Activated T-cell treated with anti-CD3 and anti-CD28 coated beads, Interleukin-2, amount 50 U/mL, for 72 hours (primary cell): ENCODE data around the gene MYO16. TPM values are rescaled to one million over a fixed set of nuclear protein-coding genes. Genes with fewer than 3 reads are reported as not detected.
A peak's percentile ranks its signal among the peaks of the same experiment; 100 is the strongest.
"Not testable (repeated sequence)": the region's sequence is repeated elsewhere in the genome, so short reads cannot be mapped to it uniquely, and the experiment has no call there.

ENCODE experiments used
- ATAC-seq, 2 donors: fragments of 150-1000 bp; cut with Tn5 transposase; replicated peaks in 1 of 2; 2 replicates each; pipeline ENCODE4 v1.10.0; 2021; ENCODE audit warnings: moderate library complexity in 2 of 2, mild to moderate bottlenecking in 1 of 2
- DNase-seq, 2 donors: peaks; one replicate each; pipeline ENCODE4 v3.0.0; 2021 to 2022; ENCODE audit warnings: mixed read lengths in 1 of 2
- H3K27ac Mint-ChIP-seq: one replicate; pipeline ENCODE4 v1.8.0; 2022; ENCODE audit warnings: mild to moderate bottlenecking, moderate library complexity, mixed read lengths
- H3K27me3 Mint-ChIP-seq: one replicate; pipeline ENCODE4 v1.8.0; 2022; ENCODE audit warnings: low read depth, mixed read lengths
- H3K36me3 Mint-ChIP-seq, 2 donors: one replicate each; pipeline ENCODE4 v1.8.0; 2022; ENCODE audit warnings: mixed read lengths in 2 of 2, mild to moderate bottlenecking in 1 of 2; ENCODE audit not compliant: insufficient read depth in 2 of 2
- H3K4me1 Mint-ChIP-seq: one replicate; pipeline ENCODE4 v1.8.0; 2022; ENCODE audit warnings: low read depth, mixed read lengths
- H3K4me3 Mint-ChIP-seq, 2 donors: one replicate each; pipeline ENCODE4 v1.8.0; 2022; ENCODE audit warnings: mild to moderate bottlenecking in 2 of 2, mixed read lengths in 2 of 2, moderate library complexity in 2 of 2
- H3K9me3 Mint-ChIP-seq, 2 donors: one replicate each; pipeline ENCODE4 v1.8.0; 2022; ENCODE audit warnings: mixed read lengths in 2 of 2
- total RNA-seq, 2 donors: library from RNA; stranded (reverse); gene quantifications; one replicate each; pipeline ENCODE4 v1.2.3, GENCODE V29; 2022

Gene MYO16
- total RNA-seq, 2 donors from 2014 or later = not detected

- no peak overlapping the region for H3K4me3 Mint-ChIP-seq
- no peak for ATAC-seq
- no peaks in the 10 kb centered on the region for H3K4me1 Mint-ChIP-seq
- H3K36me3 Mint-ChIP-seq = no peaks in the 10 kb centered on the region
- H3K27me3 Mint-ChIP-seq = peaks cover 5% of the 10 kb centered on the region
- peaks cover 0 to 5% of the 10 kb centered on the region in 2 donors for H3K9me3 Mint-ChIP-seq
- no peak overlapping the region for H3K27ac Mint-ChIP-seq
- DNase-seq = no peak
These were observed 574.8 kb downstream of the MYO16 start for GRCh38 chr13:109204252-109204651.

GRCh38 chr13:109204657-109205056 is 575.2 kb downstream of the MYO16 start:
- DNase-seq = no peak
- no peak for ATAC-seq
- peaks cover 5% of the 10 kb centered on the region for H3K27me3 Mint-ChIP-seq
- H3K27ac Mint-ChIP-seq = no peak overlapping the region
- no peaks in the 10 kb centered on the region for H3K36me3 Mint-ChIP-seq
- H3K9me3 Mint-ChIP-seq = peaks cover 0 to 5% of the 10 kb centered on the region in 2 donors
- H3K4me3 Mint-ChIP-seq = no peak overlapping the region
- no peaks in the 10 kb centered on the region for H3K4me1 Mint-ChIP-seq

GRCh38 chr13:109205315-109205714 is 575.9 kb downstream of the MYO16 start:
- Mint-ChIP-seq H3K4me1 (no peaks in the 10 kb centered on the region), H3K4me3 (no peak overlapping the region)
- no peak for ATAC-seq

GRCh38 chr13:109206616-109207015 is 577.2 kb downstream of the MYO16 start:
- no peak overlapping the region for H3K27ac Mint-ChIP-seq
- ATAC-seq (no peak), DNase-seq (no peak)
- no peaks in the 10 kb centered on the region for H3K36me3 Mint-ChIP-seq
- peaks cover 0 to 5% of the 10 kb centered on the region in 2 donors for H3K9me3 Mint-ChIP-seq
- H3K27me3 Mint-ChIP-seq = no peaks in the 10 kb centered on the region
- no peaks in the 10 kb centered on the region for H3K4me1 Mint-ChIP-seq
- H3K4me3 Mint-ChIP-seq = no peak overlapping the region

More at GRCh38 chr13:109205315-109205714, 575.9 kb downstream of the MYO16 start:
- Mint-ChIP-seq H3K27me3 (peaks cover 5% of the 10 kb centered on the region), H3K27ac (no peak overlapping the region), H3K36me3 (no peaks in the 10 kb centered on the region), H3K9me3 (peaks cover 0 to 5% of the 10 kb centered on the region in 2 donors)
- no peak for DNase-seq

GRCh38 chr13:109207622-109208021 is 578.2 kb downstream of the MYO16 start:
- no peak for ATAC-seq

GRCh38 chr13:109208522-109208921 is 579.1 kb downstream of the MYO16 start:
- no peaks in the 10 kb centered on the region for H3K4me1 Mint-ChIP-seq
- no peaks in the 10 kb centered on the region for H3K36me3 Mint-ChIP-seq
- DNase-seq (no peak), ATAC-seq (no peak)
- H3K27ac Mint-ChIP-seq = no peak overlapping the region
- H3K9me3 Mint-ChIP-seq = peaks cover 0 to 1% of the 10 kb centered on the region in 2 donors
- no peaks in the 10 kb centered on the region for H3K27me3 Mint-ChIP-seq
- no peak overlapping the region for H3K4me3 Mint-ChIP-seq

More at GRCh38 chr13:109207622-109208021, 578.2 kb downstream of the MYO16 start:
- Mint-ChIP-seq H3K27me3 (no peaks in the 10 kb centered on the region), H3K36me3 (no peaks in the 10 kb centered on the region), H3K4me3 (no peak overlapping the region), H3K27ac (no peak overlapping the region), H3K9me3 (peaks cover 0 to 2% of the 10 kb centered on the region in 2 donors), H3K4me1 (no peaks in the 10 kb centered on the region)
- no peak for DNase-seq

GRCh38 chr13:109209526-109209925 is 580.1 kb downstream of the MYO16 start:
- Mint-ChIP-seq H3K36me3 (no peaks in the 10 kb centered on the region), H3K27ac (no peak overlapping the region), H3K4me1 (no peaks in the 10 kb centered on the region), H3K9me3 (peaks cover 0 to 1% of the 10 kb centered on the region in 2 donors), H3K4me3 (no peak overlapping the region), H3K27me3 (no peaks in the 10 kb centered on the region)
- DNase-seq (no peak), ATAC-seq (no peak)

GRCh38 chr13:109211616-109212015 is 582.2 kb downstream of the MYO16 start:
- Mint-ChIP-seq H3K9me3 (peaks cover 0 to 1% of the 10 kb centered on the region in 2 donors), H3K36me3 (no peaks in the 10 kb centered on the region), H3K4me1 (no peaks in the 10 kb centered on the region), H3K27me3 (no peaks in the 10 kb centered on the region), H3K27ac (no peak overlapping the region), H3K4me3 (no peak overlapping the region)
- DNase-seq (no peak), ATAC-seq (no peak)

- Mint-ChIP-seq H3K4me3 (no peak overlapping the region), H3K9me3 (peaks cover 0 to 1% of the 10 kb centered on the region in 2 donors), H3K27ac (no peak overlapping the region), H3K36me3 (no peaks in the 10 kb centered on the region), H3K4me1 (no peaks in the 10 kb centered on the region), H3K27me3 (no peaks in the 10 kb centered on the region)
- DNase-seq = no peak
- ATAC-seq = no peak
These were observed 583.2 kb downstream of the MYO16 start for GRCh38 chr13:109212650-109213049.

GRCh38 chr13:109213714-109214113 is 584.3 kb downstream of the MYO16 start:
- no peaks in the 10 kb centered on the region for H3K9me3 Mint-ChIP-seq
- DNase-seq = no peak

GRCh38 chr13:109214393-109214792 is 585.0 kb downstream of the MYO16 start:
- no peaks in the 10 kb centered on the region for H3K4me1 Mint-ChIP-seq
- H3K4me3 Mint-ChIP-seq = no peak overlapping the region
- no peaks in the 10 kb centered on the region for H3K27me3 Mint-ChIP-seq

More at GRCh38 chr13:109213714-109214113, 584.3 kb downstream of the MYO16 start:
- Mint-ChIP-seq H3K36me3 (no peaks in the 10 kb centered on the region), H3K4me3 (no peak overlapping the region), H3K27me3 (no peaks in the 10 kb centered on the region), H3K4me1 (no peaks in the 10 kb centered on the region), H3K27ac (no peak overlapping the region)
- no peak for ATAC-seq

GRCh38 chr13:109215377-109215776 is 586.0 kb downstream of the MYO16 start:
- Mint-ChIP-seq H3K27ac (no peak overlapping the region), H3K9me3 (no peaks in the 10 kb centered on the region), H3K4me3 (no peak overlapping the region), H3K27me3 (no peaks in the 10 kb centered on the region), H3K36me3 (no peaks in the 10 kb centered on the region), H3K4me1 (no peaks in the 10 kb centered on the region)
- peak in 1 of 2 donors; percentile 25 for ATAC-seq
- DNase-seq = no peak

More at GRCh38 chr13:109214393-109214792, 585.0 kb downstream of the MYO16 start:
- no peaks in the 10 kb centered on the region for H3K9me3 Mint-ChIP-seq
- ATAC-seq (no peak), DNase-seq (no peak)
- H3K27ac Mint-ChIP-seq = no peak overlapping the region
- H3K36me3 Mint-ChIP-seq = no peaks in the 10 kb centered on the region

GRCh38 chr13:109217510-109217909 is 588.1 kb downstream of the MYO16 start:
- H3K36me3 Mint-ChIP-seq, H3K27ac Mint-ChIP-seq, ATAC-seq: not testable (repeated sequence)

GRCh38 chr13:109220631-109221030 is 591.2 kb downstream of the MYO16 start:
- Mint-ChIP-seq H3K4me1 (no peaks in the 10 kb centered on the region), H3K36me3 (no peaks in the 10 kb centered on the region), H3K27ac (no peak overlapping the region), H3K27me3 (no peaks in the 10 kb centered on the region), H3K4me3 (no peak overlapping the region), H3K9me3 (peaks cover 0 to 1% of the 10 kb centered on the region in 2 donors)
- DNase-seq (no peak), ATAC-seq (no peak)

More at GRCh38 chr13:109217510-109217909, 588.1 kb downstream of the MYO16 start:
- H3K27me3 Mint-ChIP-seq, H3K9me3 Mint-ChIP-seq, H3K4me1 Mint-ChIP-seq, H3K4me3 Mint-ChIP-seq, DNase-seq: not testable (repeated sequence)
